GM12878 (cell line): ENCODE results near the gene FAM53B. TPM values are rescaled to one million over a fixed set of nuclear protein-coding genes. Genes with fewer than 3 reads are reported as not detected.

Experiments used
- BCLAF1 ChIP-seq: fragments of 450-650 bp; IDR thresholded peaks from 2 replicates; pipeline ENCODE4 v1.6.1; 2017; ENCODE audit warnings: antibody characterized with exemption, mild to moderate bottlenecking, moderate library complexity
- BRCA1 ChIP-seq: IDR thresholded peaks from 2 replicates; pipeline ENCODE4 v1.6.1; 2011; ENCODE audit warnings: low read depth, low read length, improper control_type of control experiment
- CREB1 ChIP-seq: IDR thresholded peaks from 2 replicates; pipeline ENCODE4 v1.6.1; 2012; ENCODE audit warnings: low read depth, mild to moderate bottlenecking, inconsistent platforms
- DPF2 ChIP-seq: fragments of 450-650 bp; IDR thresholded peaks from 2 replicates; pipeline ENCODE4 v1.6.1; 2017; ENCODE audit warnings: mild to moderate bottlenecking
- E2F8 ChIP-seq: fragments of 450-650 bp; IDR thresholded peaks from 2 replicates; pipeline ENCODE4 v1.6.1; 2018; ENCODE audit warnings: mild to moderate bottlenecking, low read depth, moderate library complexity; ENCODE audit not compliant: partially characterized antibody
- HDGF ChIP-seq: fragments of 450-650 bp; IDR thresholded peaks from 2 replicates; pipeline ENCODE4 v1.6.1; 2016; ENCODE audit warnings: antibody characterized with exemption
- HSF1 ChIP-seq: fragments of 150-350 bp; IDR thresholded peaks from 2 replicates; pipeline ENCODE4 v1.6.1; 2014; ENCODE audit warnings: mild to moderate bottlenecking, low read depth, low read length
- IKZF1 ChIP-seq: fragments of 450-650 bp; conservative IDR thresholded peaks from 2 replicates; pipeline ENCODE4 v1.6.1; 2017; ENCODE audit warnings: antibody characterized with exemption, mild to moderate bottlenecking
- KAT2A ChIP-seq: conservative IDR thresholded peaks from 2 replicates; pipeline ENCODE4 v1.6.1; 2011; ENCODE audit warnings: low read depth, low read length; ENCODE audit not compliant: control insufficient read depth
- NFXL1 ChIP-seq: fragments of 450-650 bp; IDR thresholded peaks from 2 replicates; pipeline ENCODE4 v1.6.1; 2017; ENCODE audit warnings: antibody characterized with exemption, mild to moderate bottlenecking, borderline replicate concordance
- PAX8 ChIP-seq: fragments of 450-650 bp; IDR thresholded peaks from 2 replicates; pipeline ENCODE4 v1.6.1; 2017; ENCODE audit warnings: mild to moderate bottlenecking, moderate library complexity
- PRDM15 ChIP-seq: fragments of 450-650 bp; formaldehyde crosslinking; IDR thresholded peaks from 2 replicates; pipeline ENCODE4 v1.4.0; 2020; ENCODE audit warnings: mild to moderate bottlenecking, moderate library complexity
- RELB ChIP-seq: fragments of 450-650 bp; IDR thresholded peaks from 2 replicates; pipeline ENCODE4 v1.6.1; 2017; ENCODE audit warnings: low read depth, mild to moderate bottlenecking, moderate library complexity
- STAT1 ChIP-seq: fragments of 450-650 bp; conservative IDR thresholded peaks from 2 replicates; pipeline ENCODE4 v1.6.1; 2014; ENCODE audit warnings: antibody characterized with exemption, mild to moderate bottlenecking
- YY1 ChIP-seq: IDR thresholded peaks from 2 replicates; pipeline ENCODE4 v1.6.1; 2011; ENCODE audit warnings: low read depth, mild to moderate bottlenecking, low read length
- ZBED1 ChIP-seq: IDR thresholded peaks from 2 replicates; pipeline ENCODE4 v1.6.1; 2016; ENCODE audit warnings: borderline replicate concordance
- ZNF24 ChIP-seq: fragments of 450-650 bp; IDR thresholded peaks from 2 replicates; pipeline ENCODE4 v1.6.1; 2017; ENCODE audit warnings: antibody characterized with exemption, mild to moderate bottlenecking
- polyA plus RNA-seq, 11 experiments: library from polyadenylated mRNA; depleted of rRNA in 4 of 11; unstranded in 6 of 11; stranded (reverse) in 5 of 11; fragments of >200 nt; fragmentation: Nextera tagmentation in 4 of 11; fragmentation: Illumina TruSeq in 1 of 11; extraction: Ambion mirVana in 4 of 11; extraction: Trizol in 1 of 11; gene quantifications; 1 replicate in 1 of 11; 2 replicates in 10 of 11; pipeline versions ENCODE4 v1.2.1 to v1.2.3, GENCODE V29; 2011 to 2016; ENCODE audit warnings: inconsistent platforms in 2 of 11, missing spikeins in 2 of 11, low read depth in 1 of 11
- total RNA-seq, 4 experiments: library from RNA; depleted of rRNA in 3 of 4; stranded (reverse); fragments of >200 nt in 3 of 4; fragmentation: Illumina TruSeq in 1 of 4; extraction: Trizol in 1 of 4; gene quantifications; 2 replicates each; pipeline versions ENCODE4 v1.2.1 to v1.2.3, GENCODE V29; 2013 to 2021

Gene FAM53B
- total and polyA plus RNA-seq, 10 of the 15 experiments (the other 5 are each of a cell fraction or from before 2014, with no cell fraction given): 0.05 to 26.3 (median 8.1) TPM

- no peak for TF ChIP-seq E2F8
- TF ChIP-seq IKZF1: peak; percentile 95
- TF ChIP-seq HDGF: no peak
- peak; percentile 37; the same call in 1 of the 2 replicates for TF ChIP-seq CREB1
- TF ChIP-seq KAT2A: no peak
- TF ChIP-seq PRDM15 (CRISPR knock-in tag): no peak
- TF ChIP-seq HSF1: no peak; the same call in 1 of the 2 replicates
- 0 out of 2 replicates have a peak, but pooled peaks have one; percentile 26 for TF ChIP-seq STAT1
- peak; percentile 73 for TF ChIP-seq DPF2
- TF ChIP-seq BCLAF1: no peak
- no peak for TF ChIP-seq BRCA1
- TF ChIP-seq RELB: 0 out of 2 replicates have a peak, but pooled peaks have one; percentile 33
- TF ChIP-seq PAX8: no peak
- no peak for TF ChIP-seq NFXL1
- peak; percentile 55 for TF ChIP-seq ZNF24
- peak; percentile 90 for TF ChIP-seq YY1
- TF ChIP-seq ZBED1: no peak
These were observed 47.6 kb upstream of the FAM53B start, which contains the start of gene EEF1AKMT2 (continued) for GRCh38 chr10:124791547-124792348.
